ENCODE results near the gene NOVA2.

DNA sequence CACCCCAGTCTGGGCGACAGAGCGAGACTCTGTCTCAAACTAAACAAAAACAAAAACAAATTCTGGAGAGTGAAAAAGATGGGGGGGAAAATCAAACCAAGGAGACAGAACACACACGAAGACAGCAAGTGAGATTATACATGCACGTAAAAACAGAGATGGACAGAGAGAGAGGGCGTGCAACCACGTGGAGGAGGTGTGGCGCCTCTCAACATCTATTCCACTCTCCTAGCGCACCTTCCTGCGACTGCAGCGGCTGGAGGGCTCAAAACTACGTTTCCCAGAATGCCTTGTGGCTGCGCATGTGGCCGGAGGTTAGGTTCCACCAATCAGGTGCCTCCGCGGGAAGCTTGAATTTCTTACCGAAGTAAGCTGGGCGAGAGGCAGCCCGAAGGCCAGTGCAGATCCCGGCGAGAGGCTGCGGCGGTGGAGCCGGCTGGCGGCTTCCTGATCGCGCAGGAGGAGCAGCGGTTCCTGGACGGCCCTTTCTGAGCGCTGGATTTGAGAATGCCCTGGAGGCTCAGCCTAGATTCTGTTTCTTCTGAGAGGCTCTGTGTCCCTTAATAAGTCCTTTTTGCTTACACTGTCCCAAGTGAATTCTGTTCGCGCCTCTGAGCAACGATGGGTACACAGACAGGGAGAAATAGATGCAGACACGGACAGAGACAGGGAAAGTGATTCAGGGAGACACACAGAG is 46.0 kb downstream of the NOVA2 start:
- TF ChIP-seq CTCF (IDR thresholded peaks at IDR 0.05; ENCODE audit: poor library complexity) = peak; percentile 7
- no peak for TF ChIP-seq EZH2 (IDR thresholded peaks at IDR 0.05; ENCODE audit: borderline replicate concordance)
- no peak for TF ChIP-seq EZH2phosphoT487 (IDR thresholded peaks at IDR 0.05; ENCODE audit: low read depth, severe bottlenecking, unreplicated experiment)

Measured in hepatocyte (in vitro differentiated cells).